Neuronal stem cell (in vitro differentiated cells): ENCODE data around the gene PCNP.
"Not testable (repeated sequence)": the region's sequence is repeated elsewhere in the genome, so short reads cannot be mapped to it uniquely, and the experiment has no call there.

ENCODE experiments used
- DNase-seq: peaks from one replicate; pipeline ENCODE4 v3.0.0-alpha.2; 2013; ENCODE audit warnings: low spot score
- H2AFZ ChIP-seq: one replicate; pipeline ENCODE4 v1.6.1; 2013; ENCODE audit warnings: mild to moderate bottlenecking, low read length, inconsistent platforms
- H2AK5ac ChIP-seq: 2 replicates; pipeline ENCODE4 v1.6.1; 2013; ENCODE audit warnings: low read depth, mild to moderate bottlenecking, inconsistent platforms, low read length, moderate library complexity, mixed read lengths
- H2BK120ac ChIP-seq: 2 replicates; pipeline ENCODE4 v1.6.1; 2013; ENCODE audit warnings: low read depth, mild to moderate bottlenecking, inconsistent platforms, low read length, moderate library complexity, mixed read lengths
- H2BK12ac ChIP-seq: one replicate; pipeline ENCODE4 v1.6.1; 2013; ENCODE audit warnings: low read length, inconsistent platforms
- H2BK15ac ChIP-seq: 2 replicates; pipeline ENCODE4 v1.6.1; 2013; ENCODE audit warnings: mild to moderate bottlenecking, low read length, inconsistent platforms, mixed read lengths
- H2BK5ac ChIP-seq: one replicate; pipeline ENCODE4 v1.6.1; 2013; ENCODE audit warnings: inconsistent platforms, mild to moderate bottlenecking, low read length, moderate library complexity
- H3K14ac ChIP-seq: one replicate; pipeline ENCODE4 v1.6.1; 2013; ENCODE audit warnings: low read length, inconsistent platforms
- H3K18ac ChIP-seq: 2 replicates; pipeline ENCODE4 v1.6.1; 2013; ENCODE audit warnings: low read length, inconsistent platforms
- H3K23ac ChIP-seq: 2 replicates; pipeline ENCODE4 v1.6.1; 2013; ENCODE audit warnings: low read depth, mild to moderate bottlenecking, mixed read lengths, low read length, inconsistent platforms; ENCODE audit not compliant: poor library complexity
- H3K27ac ChIP-seq: replicated peaks from 3 replicates; pipeline ENCODE4 v1.5.1; 2013; ENCODE audit warnings: low read length, inconsistent platforms
- H3K27me3 ChIP-seq, 3 experiments: 2 replicates each; pipeline ENCODE4 v1.6.1; 2013; ENCODE audit warnings: low read length in 3 of 3, mild to moderate bottlenecking in 2 of 3, inconsistent platforms in 1 of 3, low read depth in 1 of 3, mixed read lengths in 1 of 3, moderate library complexity in 1 of 3; ENCODE audit not compliant: control insufficient read depth in 3 of 3, insufficient read depth in 3 of 3
- H3K36me3 ChIP-seq, 2 donors: replicated peaks in 1 of 2; 2 replicates each; pipeline ENCODE4 v1.6.1; 2013; ENCODE audit warnings: low read length in 2 of 2; ENCODE audit not compliant: control insufficient read depth in 2 of 2, insufficient read depth in 2 of 2
- H3K4ac ChIP-seq: 2 replicates; pipeline ENCODE4 v1.6.1; 2013; ENCODE audit warnings: inconsistent platforms, mild to moderate bottlenecking, low read length, moderate library complexity
- H3K4me1 ChIP-seq, 2 donors: 1 replicate in 1 of 2; 2 replicates in 1 of 2; pipeline ENCODE4 v1.6.1; 2013; ENCODE audit warnings: low read length in 2 of 2, low read depth in 1 of 2; ENCODE audit not compliant: control insufficient read depth in 2 of 2, insufficient read depth in 1 of 2
- H3K4me2 ChIP-seq: one replicate; pipeline ENCODE4 v1.6.1; 2013; ENCODE audit warnings: mild to moderate bottlenecking, low read length, inconsistent platforms; ENCODE audit not compliant: insufficient read depth, poor library complexity, severe bottlenecking
- H3K4me3 ChIP-seq, 2 donors: 2 replicates each; pipeline ENCODE4 v1.5.1; 2013; ENCODE audit warnings: low read length in 2 of 2, mild to moderate bottlenecking in 2 of 2, inconsistent platforms in 1 of 2, moderate library complexity in 1 of 2
- H3K79me1 ChIP-seq: one replicate; pipeline ENCODE4 v1.6.1; 2013; ENCODE audit warnings: low read depth, mild to moderate bottlenecking, inconsistent platforms, low read length, moderate library complexity
- H3K9ac ChIP-seq: one replicate; pipeline ENCODE4 v1.6.1; 2013; ENCODE audit warnings: mild to moderate bottlenecking, low read depth, low read length, inconsistent platforms; ENCODE audit not compliant: poor library complexity
- H3K9me3 ChIP-seq, 2 donors: replicated peaks in 1 of 2; 2 replicates each; pipeline versions ENCODE3 to v1.6.1; 2013; ENCODE audit warnings: low read length in 2 of 2, mild to moderate bottlenecking in 2 of 2, inconsistent platforms in 1 of 2, low read depth in 1 of 2, mixed read lengths in 1 of 2, moderate library complexity in 1 of 2; ENCODE audit not compliant: control insufficient read depth in 2 of 2, insufficient read depth in 1 of 2
- H4K8ac ChIP-seq: one replicate; pipeline ENCODE4 v1.6.1; 2013; ENCODE audit warnings: low read depth, mild to moderate bottlenecking, inconsistent platforms, low read length, moderate library complexity
- H4K91ac ChIP-seq: one replicate; pipeline ENCODE4 v1.6.1; 2013; ENCODE audit warnings: low read length, low read depth, mild to moderate bottlenecking, inconsistent platforms; ENCODE audit not compliant: poor library complexity
- WGBS, 2 donors: extraction: QIAGEN DNeasy Blood & Tissue Kit; methylation state at CpG; one replicate each; pipeline ENCODE4 v1.1.7; 2013; ENCODE audit warnings: missing lambda C conversion rate in 2 of 2, mixed read lengths in 1 of 2; ENCODE audit not compliant: insufficient read length in 2 of 2, insufficient replicate concordance in 1 of 2; ENCODE audit errors: extremely low coverage in 2 of 2; 5-methylcytosine and 5-hydroxymethylcytosine counted together

The PCNP gene

GRCh38 chr3:101533603-101533968 lies 40.4 kb upstream of the PCNP start:
- Histone ChIP-seq H2BK12ac (no peak overlapping the region), H3K36me3 (no peaks in the 10 kb centered on the region), H3K27me3 (no peaks in the 10 kb centered on the region), H3K4me1 (no peaks in the 10 kb centered on the region), H3K4me2 (no peak overlapping the region), H2BK15ac (no peak overlapping the region), H3K23ac (no peak overlapping the region), H3K4me3 (no peak overlapping the region), H3K27ac (no peak overlapping the region), H3K18ac (no peak overlapping the region), H2AFZ (no peak overlapping the region), H3K9me3 (no peaks in the 10 kb centered on the region), H3K9ac (no peak overlapping the region), H2AK5ac (no peak overlapping the region), H3K14ac (no peak overlapping the region), H2BK120ac (no peak overlapping the region), H4K8ac (no peak overlapping the region), H3K4ac (no peak overlapping the region), H2BK5ac (no peak overlapping the region), H4K91ac (no peak overlapping the region), H3K79me1 (no peaks in the 10 kb centered on the region)
- no CpG with 5 or more reads among the region's 1 CpG for WGBS, 2 donors
- DNase-seq = no peak

- H3K9me3 ChIP-seq = no peaks in the 10 kb centered on the region
- WGBS, 2 donors = no CpG with 5 or more reads among the region's 5 CpGs
- no peak overlapping the region for H2BK12ac ChIP-seq
- H2BK5ac ChIP-seq = no peak overlapping the region
- H2BK120ac ChIP-seq = no peak overlapping the region
- H2AFZ ChIP-seq = no peak overlapping the region
- H3K9ac ChIP-seq = no peak overlapping the region
- H3K23ac ChIP-seq = no peak overlapping the region
- H3K36me3 ChIP-seq = no peaks in the 10 kb centered on the region
- no peak overlapping the region for H2BK15ac ChIP-seq
- H3K4me1 ChIP-seq = no peaks in the 10 kb centered on the region
- no peak for DNase-seq
- H4K8ac ChIP-seq = no peak overlapping the region
- no peak overlapping the region for H2AK5ac ChIP-seq
- no peak overlapping the region for H4K91ac ChIP-seq
- no peaks in the 10 kb centered on the region for H3K79me1 ChIP-seq
- no peak overlapping the region for H3K18ac ChIP-seq
- H3K27ac ChIP-seq = no peak overlapping the region
- no peak overlapping the region for H3K4ac ChIP-seq
- no peak overlapping the region for H3K4me3 ChIP-seq
- no peak overlapping the region for H3K14ac ChIP-seq
- H3K27me3 ChIP-seq = no peaks in the 10 kb centered on the region
- H3K4me2 ChIP-seq = no peak overlapping the region
Measured at GRCh38 chr3:101535221-101535620, 38.8 kb upstream of the PCNP start.

- Histone ChIP-seq H4K91ac (no peak overlapping the region), H3K4ac (no peak overlapping the region), H2BK5ac (no peak overlapping the region), H4K8ac (no peak overlapping the region), H3K23ac (no peak overlapping the region), H2AK5ac (no peak overlapping the region), H3K4me2 (no peak overlapping the region), H3K9ac (no peak overlapping the region), H3K4me1 (no peaks in the 10 kb centered on the region), H3K36me3 (no peaks in the 10 kb centered on the region), H3K9me3 (no peaks in the 10 kb centered on the region), H3K27ac (no peak overlapping the region), H2AFZ (no peak overlapping the region), H3K27me3 (no peaks in the 10 kb centered on the region), H2BK15ac (no peak overlapping the region), H3K14ac (no peak overlapping the region), H3K4me3 (no peak overlapping the region), H3K79me1 (no peaks in the 10 kb centered on the region), H2BK120ac (no peak overlapping the region), H2BK12ac (no peak overlapping the region), H3K18ac (no peak overlapping the region)
- DNase-seq = no peak
- WGBS, 2 donors = no CpG with 5 or more reads among the region's 1 CpG
Measured at GRCh38 chr3:101536266-101536665, 37.7 kb upstream of the PCNP start.

- no CpG with 5 or more reads among the region's 1 CpG for WGBS, 2 donors
Measured at GRCh38 chr3:101536955-101537354, 37.0 kb upstream of the PCNP start.

More at GRCh38 chr3:101536955-101537354, 37.0 kb upstream of the PCNP start:
- H3K27me3 ChIP-seq, H2BK12ac ChIP-seq, H4K8ac ChIP-seq, H3K27ac ChIP-seq, H3K4ac ChIP-seq, H3K9me3 ChIP-seq, H3K4me3 ChIP-seq, H2BK15ac ChIP-seq, H3K36me3 ChIP-seq, H2BK5ac ChIP-seq, H3K14ac ChIP-seq, H2AK5ac ChIP-seq, H2BK120ac ChIP-seq, H4K91ac ChIP-seq, H3K4me1 ChIP-seq, H3K79me1 ChIP-seq, H3K9ac ChIP-seq, H3K18ac ChIP-seq, H3K23ac ChIP-seq, DNase-seq, H3K4me2 ChIP-seq, H2AFZ ChIP-seq: not testable (repeated sequence)
